Upper lobe of right lung (tissue), 1 donor: Measurements from ENCODE around the gene FALEC. TPM values are rescaled to one million over a fixed set of nuclear protein-coding genes. Genes with fewer than 3 reads are reported as not detected.

Experiments used
- ATAC-seq: fragments of 200-7000 bp; cut with Tn5 transposase; one replicate; pipeline ENCODE4 v1.9.1; 2020; ENCODE audit warnings: mild to moderate bottlenecking, moderate library complexity
- DNase-seq: peaks from one replicate; pipeline ENCODE4 v3.0.0-alpha.2; 2020
- H3K27ac ChIP-seq: fragments of 200-600 bp; one replicate; pipeline ENCODE4 v1.8.0; 2022
- H3K27me3 ChIP-seq: fragments of 200-600 bp; one replicate; pipeline ENCODE4 v1.8.0; 2022; ENCODE audit warnings: mild to moderate bottlenecking
- H3K36me3 ChIP-seq: fragments of 200-600 bp; one replicate; pipeline ENCODE4 v1.8.0; 2022
- H3K4me1 ChIP-seq: fragments of 200-600 bp; one replicate; pipeline ENCODE4 v1.8.0; 2022
- H3K4me3 ChIP-seq: fragments of 200-600 bp; one replicate; pipeline ENCODE4 v1.8.0; 2022; ENCODE audit warnings: mild to moderate bottlenecking
- H3K9me3 ChIP-seq: fragments of 200-600 bp; one replicate; pipeline ENCODE4 v1.8.0; 2022
- intact Hi-C: fragments of 100-400 bp; cut with DNase I; formaldehyde crosslinking; loops from one replicate; pipeline ENCODE4 v1.11.0; 2022
- total RNA-seq: library from RNA; stranded (reverse); fragmentation: NEBNext Ultra II Directional; extraction: Animal tissue kit (Norgen Biotek cat#: 25700); gene quantifications from one replicate; pipeline ENCODE4 v1.2.1, GENCODE V29; 2021
- TF ChIP-seq, protein P1 (sequence below): fragments of 200-600 bp; IDR thresholded peaks from one replicate; pipeline ENCODE4 v1.8.0; 2022; ENCODE audit warnings: antibody characterized with exemption
- donor health status: DM: no; HTN: yes; CAD: no; lungs with severe emphysema.

The FALEC gene
- total RNA-seq, 1 donor from 2014 or later, result 1.0 TPM

GRCh38 chr1:150529017-150529416 is 13.5 kb downstream of the FALEC start:
- H3K27ac ChIP-seq, result no peak overlapping the region
- H3K36me3 ChIP-seq, result no peaks in the 10 kb centered on the region
- DNase-seq, result no peak
- H3K27me3 ChIP-seq, result no peaks in the 10 kb centered on the region
- H3K4me3 ChIP-seq, result no peak overlapping the region
- H3K4me1 ChIP-seq, result no peaks in the 10 kb centered on the region
- TF ChIP-seq, protein P1, sequence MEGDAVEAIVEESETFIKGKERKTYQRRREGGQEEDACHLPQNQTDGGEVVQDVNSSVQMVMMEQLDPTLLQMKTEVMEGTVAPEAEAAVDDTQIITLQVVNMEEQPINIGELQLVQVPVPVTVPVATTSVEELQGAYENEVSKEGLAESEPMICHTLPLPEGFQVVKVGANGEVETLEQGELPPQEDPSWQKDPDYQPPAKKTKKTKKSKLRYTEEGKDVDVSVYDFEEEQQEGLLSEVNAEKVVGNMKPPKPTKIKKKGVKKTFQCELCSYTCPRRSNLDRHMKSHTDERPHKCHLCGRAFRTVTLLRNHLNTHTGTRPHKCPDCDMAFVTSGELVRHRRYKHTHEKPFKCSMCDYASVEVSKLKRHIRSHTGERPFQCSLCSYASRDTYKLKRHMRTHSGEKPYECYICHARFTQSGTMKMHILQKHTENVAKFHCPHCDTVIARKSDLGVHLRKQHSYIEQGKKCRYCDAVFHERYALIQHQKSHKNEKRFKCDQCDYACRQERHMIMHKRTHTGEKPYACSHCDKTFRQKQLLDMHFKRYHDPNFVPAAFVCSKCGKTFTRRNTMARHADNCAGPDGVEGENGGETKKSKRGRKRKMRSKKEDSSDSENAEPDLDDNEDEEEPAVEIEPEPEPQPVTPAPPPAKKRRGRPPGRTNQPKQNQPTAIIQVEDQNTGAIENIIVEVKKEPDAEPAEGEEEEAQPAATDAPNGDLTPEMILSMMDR, result no peak
- intact Hi-C loops, result no loop called here
- no peak for ATAC-seq
- H3K9me3 ChIP-seq, result no peaks in the 10 kb centered on the region

GRCh38 chr1:150530491-150531159 is 15.1 kb downstream of the FALEC start:
- TF ChIP-seq, protein P1, result no peak
- Histone ChIP-seq H3K4me3 (no peak overlapping the region), H3K27me3 (no peaks in the 10 kb centered on the region), H3K4me1 (no peaks in the 10 kb centered on the region), H3K36me3 (no peaks in the 10 kb centered on the region), H3K9me3 (no peaks in the 10 kb centered on the region), H3K27ac (no peak overlapping the region)
- intact Hi-C loops, result loop anchor here (5.0 kb wide), 1 partner anchor 63 kb away; no protein-coding TSS in a partner anchor
- DNase-seq (no peak), ATAC-seq (no peak)

DNA sequence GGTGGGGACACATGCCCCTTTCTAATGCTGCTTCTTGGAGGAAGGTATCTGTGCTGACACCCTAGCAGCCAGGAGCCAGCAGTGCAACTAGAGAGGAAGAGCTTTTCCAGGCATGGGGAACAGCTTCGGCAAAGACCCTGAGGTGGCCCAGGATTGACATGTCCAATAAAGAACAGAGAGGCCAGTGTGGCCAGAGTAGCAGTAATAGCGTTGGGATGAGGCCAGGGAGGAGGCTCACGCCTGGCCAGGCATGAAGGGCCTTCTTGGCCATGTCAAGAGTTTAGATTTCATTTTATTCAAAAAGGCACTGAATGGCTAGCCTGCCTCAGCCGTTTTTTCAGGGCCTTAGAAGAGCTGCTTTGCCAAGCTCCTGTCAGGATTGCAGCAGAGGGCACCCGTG is 17.3 kb downstream of the FALEC start:
- TF ChIP-seq, protein P1, result no peak
- Histone ChIP-seq H3K36me3 (no peaks in the 10 kb centered on the region), H3K9me3 (no peaks in the 10 kb centered on the region), H3K4me1 (no peaks in the 10 kb centered on the region), H3K27me3 (no peaks in the 10 kb centered on the region), H3K27ac (no peak overlapping the region), H3K4me3 (no peak overlapping the region)
- DNase-seq, result no peak
- intact Hi-C loops, result loop anchor here (5.0 kb wide), 1 partner anchor 66 kb away; no protein-coding TSS in a partner anchor
- no peak for ATAC-seq

GRCh38 chr1:150534002-150534401 is 18.4 kb downstream of the FALEC start:
- no peaks in the 10 kb centered on the region for H3K27me3 ChIP-seq
- DNase-seq (no peak), ATAC-seq (no peak)
- H3K9me3 ChIP-seq, result no peaks in the 10 kb centered on the region
- TF ChIP-seq, protein P1, result no peak
- H3K27ac ChIP-seq, result no peak overlapping the region
- H3K4me1 ChIP-seq, result no peaks in the 10 kb centered on the region
- intact Hi-C loops, result loop anchor here (5.0 kb wide), 1 partner anchor 67 kb away; no protein-coding TSS in a partner anchor
- H3K4me3 ChIP-seq, result no peak overlapping the region
- no peaks in the 10 kb centered on the region for H3K36me3 ChIP-seq

GRCh38 chr1:150535511-150536287 is 20.1 kb downstream of the FALEC start:
- Histone ChIP-seq H3K4me3 (no peak overlapping the region), H3K36me3 (no peaks in the 10 kb centered on the region), H3K4me1 (no peaks in the 10 kb centered on the region), H3K9me3 (no peaks in the 10 kb centered on the region), H3K27me3 (no peaks in the 10 kb centered on the region), H3K27ac (no peak overlapping the region)
- intact Hi-C loops, result no loop called here
- no peak for ATAC-seq
- TF ChIP-seq, protein P1, result no peak
- DNase-seq, result no peak
